Spleen (tissue), 11 donors: Measurements from ENCODE around the gene FABP7. TPM values are rescaled to one million over a fixed set of nuclear protein-coding genes. Genes with fewer than 3 reads are reported as not detected.

Source experiments
- DNase-seq: peaks from one replicate; pipeline ENCODE4 v3.0.0-alpha.2; 2020
- H3K27ac ChIP-seq, 8 donors: fragments of 200-600 bp; sonication (generic) in 7 of 8; 1 replicate in 4 of 8; 2 replicates in 4 of 8; pipeline versions ENCODE4 v1.5.0 to v1.8.0; 2016 to 2021; ENCODE audit warnings: inconsistent platforms in 4 of 8, mild to moderate bottlenecking in 4 of 8, moderate library complexity in 1 of 8
- H3K27me3 ChIP-seq, 7 donors: fragments of 200-600 bp; sonication (generic) in 6 of 7; replicated peaks in 1 of 7; 1 replicate in 4 of 7; 2 replicates in 3 of 7; pipeline versions ENCODE4 v1.5.0 to v1.8.0; 2016 to 2021; ENCODE audit warnings: inconsistent platforms in 3 of 7, mild to moderate bottlenecking in 1 of 7
- H3K36me3 ChIP-seq, 6 donors: fragments of 200-600 bp; sonication (generic) in 5 of 6; 1 replicate in 4 of 6; 2 replicates in 2 of 6; pipeline versions ENCODE4 v1.5.0 to v1.8.0; 2016 to 2021; ENCODE audit warnings: inconsistent platforms in 2 of 6
- H3K4me1 ChIP-seq, 6 donors: fragments of 200-600 bp; sonication (generic) in 5 of 6; 1 replicate in 3 of 6; 2 replicates in 3 of 6; pipeline versions ENCODE4 v1.5.0 to v1.8.0; 2016 to 2021; ENCODE audit warnings: inconsistent platforms in 3 of 6
- H3K4me3 ChIP-seq, 8 donors: fragments of 200-600 bp; sonication (generic) in 7 of 8; 1 replicate in 4 of 8; 2 replicates in 4 of 8; pipeline versions ENCODE4 v1.5.0 to v1.8.0; 2016 to 2021; ENCODE audit warnings: inconsistent platforms in 4 of 8, mild to moderate bottlenecking in 4 of 8, moderate library complexity in 2 of 8
- H3K9me3 ChIP-seq, 8 donors: fragments of 200-600 bp; sonication (generic) in 7 of 8; 1 replicate in 4 of 8; 2 replicates in 4 of 8; pipeline versions ENCODE4 v1.5.0 to v1.8.0; 2016 to 2021; ENCODE audit warnings: inconsistent platforms in 4 of 8
- CTCF ChIP-seq, 11 experiments: fragments of 200-600 bp in 7 of 11; fragments of 450-650 bp in 4 of 11; sonication (generic) in 4 of 11; IDR thresholded peaks in 8 of 11; conservative IDR thresholded peaks in 3 of 11; 1 replicate in 7 of 11; 2 replicates in 4 of 11; pipeline versions ENCODE4 v1.4.0 to v1.8.0; 2016 to 2021; ENCODE audit warnings: antibody characterized with exemption in 11 of 11, inconsistent platforms in 4 of 11, mild to moderate bottlenecking in 1 of 11
- POLR2A ChIP-seq, 3 donors: fragments of 450-650 bp; IDR thresholded peaks; one replicate each; pipeline ENCODE4 v1.5.1; 2017; ENCODE audit warnings: antibody characterized with exemption in 3 of 3, mild to moderate bottlenecking in 1 of 3
- POLR2AphosphoS5 ChIP-seq, 3 donors: sonication (generic); formaldehyde crosslinking; IDR thresholded peaks; one replicate each; pipeline ENCODE4 v1.5.1; 2017; ENCODE audit warnings: antibody characterized with exemption in 3 of 3
- WGBS, 5 donors: extraction: QIAGEN DNeasy Blood & Tissue Kit in 3 of 5; methylation state at CpG; one replicate each; pipeline versions ENCODE4 v1.1.5 to v1.1.7; 2013 to 2018; 5-methylcytosine and 5-hydroxymethylcytosine counted together
- intact Hi-C: fragments of 100-400 bp; cut with DNase I; formaldehyde crosslinking; loops from one replicate; pipeline ENCODE4 v1.15.0; 2023; ENCODE audit warnings: low total_unique reads
- polyA plus RNA-seq, 3 donors: library from polyadenylated mRNA; stranded (reverse); fragments of 200-250 nt; gene quantifications; one replicate each; pipeline ENCODE4 v1.2.1, GENCODE V29; 2013
- total RNA-seq, 7 donors: library from RNA; depleted of rRNA in 3 of 7; stranded (reverse); fragments of >200 nt in 3 of 7; fragmentation: NEBNext Ultra II Directional in 4 of 7; extraction: Animal tissue kit (Norgen Biotek cat#: 25700) in 4 of 7; gene quantifications; one replicate each; pipeline versions ENCODE4 v1.1.0 to v1.2.1, GENCODE V29; 2016 to 2021
- donor health status: healthy with polysubstance abuse.
- donor health status: DM: no; HTN: no; CAD: no; lungs with moderate emphysema.
- donor health status: DM: no; HTN: no; CAD: no.
- donor health status: Bipolar disorder and iron deficiency.
- donor health status: healthy.
- donor health status: DM: no; HTN: no; CAD: no.
- donor health status: DM: yes; HTN: yes; CAD: no.

The FABP7 gene
- total and polyA plus RNA-seq, 10 donors: 0.08 TPM; not detected in 9

- WGBS, 5 donors: 27 to 77% (median 52%) methylated on average over 1 of the region's 1 CpG
- no peaks in the 10 kb centered on the region for H3K9me3 ChIP-seq
- TF ChIP-seq POLR2A (IDR thresholded peaks at IDR 0.05) (no peak), POLR2AphosphoS5 (IDR thresholded peaks at IDR 0.05) (no peak), CTCF (IDR thresholded peaks at IDR 0.05 in 8 of 11, conservative IDR thresholded peaks at IDR 0.05 in 3 of 11) (no peak)
- H3K4me3 ChIP-seq: no peak overlapping the region
- H3K36me3 ChIP-seq: no peaks in the 10 kb centered on the region
- peaks cover 0 to 42% (median 17%) of the 10 kb centered on the region in 6 donors for H3K4me1 ChIP-seq
- H3K27ac ChIP-seq: peak overlapping the region in 4 of 8 donors; percentile 41 to 62 (median 58)
- H3K27me3 ChIP-seq: no peaks in the 10 kb centered on the region
- DNase-seq: no peak
- intact Hi-C loops: no loop called here
These were observed 27.1 kb upstream of the FABP7 start for GRCh38 chr6:122752459-122752858.

GRCh38 chr6:122753000-122753687 is 26.4 kb upstream of the FABP7 start:
- 75 to 91% (median 87%) methylated on average over 10 of the region's 10 CpGs for WGBS, 5 donors
- Histone ChIP-seq H3K4me3 (peak overlapping the region in 2 of 8 donors; percentile 9 to 42), H3K27me3 (no peaks in the 10 kb centered on the region), H3K36me3 (no peaks in the 10 kb centered on the region), H3K9me3 (no peaks in the 10 kb centered on the region), H3K4me1 (peaks cover 0 to 42% (median 17%) of the 10 kb centered on the region in 6 donors), H3K27ac (peak overlapping the region in 4 of 8 donors; percentile 41 to 62 (median 58))
- DNase-seq: no peak
- TF ChIP-seq POLR2A (IDR thresholded peaks at IDR 0.05): no peak
- no peak for TF ChIP-seq POLR2AphosphoS5 (IDR thresholded peaks at IDR 0.05)
- TF ChIP-seq CTCF (IDR thresholded peaks at IDR 0.05 in 8 of 11, conservative IDR thresholded peaks at IDR 0.05 in 3 of 11): no peak
- intact Hi-C loops: no loop called here

- H3K4me1 ChIP-seq: peaks cover 0 to 42% (median 17%) of the 10 kb centered on the region in 6 donors
- TF ChIP-seq CTCF (IDR thresholded peaks at IDR 0.05 in 8 of 11, conservative IDR thresholded peaks at IDR 0.05 in 3 of 11) (no peak), POLR2A (IDR thresholded peaks at IDR 0.05) (no peak), POLR2AphosphoS5 (IDR thresholded peaks at IDR 0.05) (no peak)
- H3K27ac ChIP-seq: peak overlapping the region in 4 of 8 donors; percentile 41 to 62 (median 58)
- no peaks in the 10 kb centered on the region for H3K27me3 ChIP-seq
- DNase-seq: no peak
- peak overlapping the region in 2 of 8 donors; percentile 9 to 42 for H3K4me3 ChIP-seq
- intact Hi-C loops: no loop called here
- no peaks in the 10 kb centered on the region for H3K9me3 ChIP-seq
- H3K36me3 ChIP-seq: no peaks in the 10 kb centered on the region
- WGBS, 5 donors: 62 to 75% (median 69%) methylated on average over 4 to 5 of the region's 5 CpGs
These were observed 25.8 kb upstream of the FABP7 start for GRCh38 chr6:122753688-122754056.

- H3K9me3 ChIP-seq: no peaks in the 10 kb centered on the region
- H3K36me3 ChIP-seq: no peaks in the 10 kb centered on the region
- H3K27ac ChIP-seq: peak overlapping the region in 4 of 8 donors; percentile 41 to 62 (median 58)
- WGBS, 5 donors: 59 to 79% (median 68%) methylated on average over 5 of the region's 5 CpGs
- no peaks in the 10 kb centered on the region for H3K27me3 ChIP-seq
- H3K4me3 ChIP-seq: no peak overlapping the region
- intact Hi-C loops: no loop called here
- TF ChIP-seq CTCF (IDR thresholded peaks at IDR 0.05 in 8 of 11, conservative IDR thresholded peaks at IDR 0.05 in 3 of 11) (no peak), POLR2AphosphoS5 (IDR thresholded peaks at IDR 0.05) (no peak), POLR2A (IDR thresholded peaks at IDR 0.05) (no peak)
- no peak for DNase-seq
- peaks cover 0 to 42% (median 17%) of the 10 kb centered on the region in 6 donors for H3K4me1 ChIP-seq
These were observed 25.3 kb upstream of the FABP7 start for GRCh38 chr6:122754191-122754731.
